ENCODE results near the gene ZBTB7C. TPM values are rescaled to one million over a fixed set of nuclear protein-coding genes. Genes with fewer than 3 reads are reported as not detected.

ZBTB7C gene
- polyA plus RNA-seq, 4 donors: 13.1 to 41.1 (median 17.4) TPM

GRCh38 chr18:48328473-48329210, 80.5 kb downstream of the ZBTB7C start:
- DNase-seq (ENCODE audit: low read depth in 4 of 4, low spot score in 3 of 4): no peak

- no peak for DNase-seq (ENCODE audit: low read depth in 4 of 4, low spot score in 3 of 4)
These were observed 82.1 kb downstream of the ZBTB7C start for GRCh38 chr18:48326901-48327675.

DNA sequence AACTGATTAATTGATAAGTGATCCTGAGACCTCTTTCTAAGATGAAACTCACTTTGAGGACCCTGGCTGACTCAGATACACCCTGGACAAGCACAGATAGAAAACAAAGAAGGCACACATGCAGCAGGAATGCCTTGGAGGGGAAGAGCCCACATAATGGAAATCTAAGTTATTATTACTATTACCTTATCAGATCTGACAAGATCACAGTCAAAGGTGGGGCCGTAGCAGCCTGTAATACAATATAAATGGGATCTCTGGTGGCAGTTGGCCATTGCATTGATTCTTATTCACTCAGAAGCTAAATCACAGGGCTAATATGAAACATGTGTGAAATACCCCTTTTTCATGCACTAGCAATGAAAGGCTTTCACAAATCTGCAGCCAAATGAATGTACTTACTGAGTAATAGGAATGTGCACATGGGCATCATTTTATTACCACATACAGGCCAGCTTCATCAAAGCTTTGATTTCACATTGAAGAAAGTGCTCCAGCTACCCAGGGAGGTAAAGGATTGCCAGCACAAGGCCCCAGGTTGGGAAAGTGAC, 84.0 kb downstream of the ZBTB7C start:
- DNase-seq (ENCODE audit: low read depth in 4 of 4, low spot score in 3 of 4): no peak

GRCh38 chr18:48324651-48325050, 84.5 kb downstream of the ZBTB7C start:
- DNase-seq (ENCODE audit: low read depth in 4 of 4, low spot score in 3 of 4): no peak

DNA sequence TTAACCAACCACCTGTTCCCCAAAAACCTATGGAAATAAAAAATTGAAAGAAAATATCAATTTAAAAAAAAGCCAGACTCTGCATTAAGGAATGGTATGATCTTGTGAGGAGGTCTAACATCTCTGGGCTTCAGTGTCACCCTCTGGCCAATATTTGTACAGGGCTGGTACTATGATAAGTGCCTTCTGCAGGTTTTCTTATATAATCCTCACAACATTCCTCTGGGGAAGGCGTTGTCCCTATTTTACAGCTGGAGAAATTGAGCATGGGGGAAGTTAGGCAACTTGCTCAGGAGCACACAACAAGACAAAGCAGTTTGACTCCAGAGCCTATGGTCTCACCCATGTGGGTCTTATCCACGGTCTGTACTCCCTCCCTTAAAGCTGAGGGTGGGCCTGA, 86.0 kb downstream of the ZBTB7C start:
- DNase-seq (ENCODE audit: low read depth in 4 of 4, low spot score in 3 of 4): no peak

DNA sequence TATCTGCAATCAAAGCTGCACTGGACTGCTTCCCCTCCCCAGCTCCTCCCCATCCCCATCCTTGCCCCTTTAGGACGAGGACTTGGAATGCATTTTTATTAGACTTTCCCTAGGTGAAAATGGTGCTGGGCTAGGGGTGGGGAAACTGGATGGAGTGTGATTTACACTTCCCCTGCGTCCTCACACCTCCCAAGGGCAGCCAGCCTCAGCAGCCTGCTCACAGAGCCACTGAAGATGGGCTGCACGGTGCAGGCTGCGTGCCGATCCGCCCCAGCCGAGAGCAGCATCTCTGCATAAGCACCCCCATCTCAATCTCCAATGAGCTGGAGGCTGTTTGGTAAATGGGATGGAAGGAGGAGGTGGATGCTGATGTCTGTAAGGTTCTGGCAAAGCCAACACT, 87.6 kb downstream of the ZBTB7C start:
- DNase-seq (ENCODE audit: low read depth in 4 of 4, low spot score in 3 of 4): no peak

GRCh38 chr18:48321121-48321520, 88.1 kb downstream of the ZBTB7C start:
- no peak for DNase-seq (ENCODE audit: low read depth in 4 of 4, low spot score in 3 of 4)

DNA sequence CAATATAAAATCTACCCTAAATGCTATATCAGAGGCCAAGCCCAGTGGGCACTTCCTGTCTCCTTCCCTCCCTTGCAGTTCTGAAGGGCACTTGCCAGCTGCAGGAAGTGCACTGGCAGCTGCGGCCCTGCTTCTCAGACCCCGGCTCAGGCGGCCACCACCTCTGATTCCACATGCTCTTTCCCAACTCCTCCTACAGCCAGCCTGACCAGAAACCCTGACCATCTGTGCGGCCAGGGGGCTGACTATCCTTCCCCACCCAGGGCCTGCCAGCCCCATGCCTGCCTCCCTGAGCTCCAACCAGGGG, 88.6 kb downstream of the ZBTB7C start:
- DNase-seq (ENCODE audit: low read depth in 4 of 4, low spot score in 3 of 4): no peak

DNA sequence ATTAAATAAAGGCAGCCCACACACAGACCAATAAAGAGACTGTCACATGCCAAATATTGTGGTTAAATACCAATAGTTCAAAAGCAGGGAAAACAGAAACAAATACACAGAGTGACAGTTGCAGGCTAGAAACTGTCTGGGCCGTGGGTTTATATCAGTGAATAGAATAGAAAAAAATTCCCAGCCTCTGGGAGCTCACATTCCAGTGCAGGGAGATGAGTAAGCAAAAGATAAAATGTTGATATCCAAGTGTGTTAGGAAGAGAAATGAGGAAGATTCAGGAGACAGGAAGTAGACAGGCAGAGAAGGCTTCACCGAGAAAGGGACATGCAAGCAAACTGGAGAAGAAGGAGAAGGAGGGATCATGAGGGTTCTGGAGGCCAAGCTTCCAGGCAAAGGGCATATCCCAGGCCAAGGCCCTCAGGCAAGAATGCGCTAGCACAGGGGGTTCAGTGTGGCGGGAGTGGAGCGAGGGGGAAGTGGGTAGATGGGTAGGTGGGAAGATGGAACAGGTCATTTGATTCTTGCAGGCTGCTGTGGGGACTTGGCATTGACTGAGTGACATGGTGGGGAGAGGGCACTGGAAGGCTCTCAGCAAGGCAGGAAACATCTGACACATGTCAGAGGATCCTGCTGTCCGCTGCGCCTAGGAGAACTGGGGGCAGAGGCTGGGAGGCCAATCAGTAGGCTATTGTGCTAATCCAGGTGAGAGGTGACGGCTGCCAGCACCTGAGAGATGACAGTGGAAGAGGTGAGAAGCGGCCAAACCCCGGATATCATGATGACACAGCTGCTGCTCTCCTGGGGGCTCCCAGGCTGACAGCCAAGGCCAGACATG, 89.2 kb downstream of the ZBTB7C start:
- no peak for DNase-seq (ENCODE audit: low read depth in 4 of 4, low spot score in 3 of 4)

- DNase-seq (ENCODE audit: low read depth in 4 of 4, low spot score in 3 of 4): no peak
These were observed 90.7 kb downstream of the ZBTB7C start for GRCh38 chr18:48318436-48318835.

GRCh38 chr18:48317781-48318381, 91.3 kb downstream of the ZBTB7C start:
- no peak for DNase-seq (ENCODE audit: low read depth in 4 of 4, low spot score in 3 of 4)

DNA sequence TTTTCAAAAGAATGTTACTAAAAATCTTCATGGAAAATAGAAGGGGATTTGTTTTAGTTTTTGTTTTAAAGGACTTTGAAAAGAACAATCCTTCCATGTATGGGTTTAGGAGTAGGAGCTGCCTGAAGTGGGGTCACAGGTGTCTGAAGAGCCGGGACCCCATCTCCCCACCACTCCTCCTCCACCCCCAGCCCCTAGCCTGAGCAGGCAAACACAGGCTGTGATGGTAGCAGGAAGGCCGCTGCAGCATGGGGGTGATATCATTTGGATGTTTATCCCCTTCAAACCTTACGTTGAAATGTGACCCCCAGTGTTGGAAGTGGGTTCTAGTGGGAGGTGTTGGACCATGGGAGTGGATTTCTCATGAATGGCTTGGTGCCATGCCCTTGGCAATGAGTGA, 93.0 kb downstream of the ZBTB7C start:
- no peak for DNase-seq (ENCODE audit: low read depth in 4 of 4, low spot score in 3 of 4)

DNA sequence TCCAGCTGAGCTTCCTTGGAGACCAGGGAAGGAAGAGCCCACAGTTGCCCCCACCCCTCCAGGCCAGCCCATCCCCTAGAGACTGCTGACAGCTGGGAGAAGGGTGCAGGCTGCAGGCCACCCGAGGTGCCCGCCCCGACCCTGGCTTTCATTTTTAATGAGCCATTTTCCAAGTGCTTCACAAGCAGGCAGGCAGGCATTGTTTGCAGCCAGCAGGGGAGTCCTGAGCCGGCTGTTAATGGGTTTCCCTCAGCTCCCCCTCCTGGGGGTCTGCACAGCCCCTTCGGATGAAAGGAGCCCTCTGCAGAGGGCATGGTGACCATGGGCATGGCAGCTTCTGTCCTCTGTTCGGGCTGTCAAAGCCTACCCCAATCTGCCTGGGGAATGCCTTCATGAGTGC, 94.5 kb downstream of the ZBTB7C start:
- no peak for DNase-seq (ENCODE audit: low read depth in 4 of 4, low spot score in 3 of 4)

GRCh38 chr18:48313792-48314191, 95.4 kb downstream of the ZBTB7C start:
- no peak for DNase-seq (ENCODE audit: low read depth in 4 of 4, low spot score in 3 of 4)

- DNase-seq (ENCODE audit: low read depth in 4 of 4, low spot score in 3 of 4): no peak
These were observed 97.1 kb downstream of the ZBTB7C start for GRCh38 chr18:48312066-48312465.

DNA sequence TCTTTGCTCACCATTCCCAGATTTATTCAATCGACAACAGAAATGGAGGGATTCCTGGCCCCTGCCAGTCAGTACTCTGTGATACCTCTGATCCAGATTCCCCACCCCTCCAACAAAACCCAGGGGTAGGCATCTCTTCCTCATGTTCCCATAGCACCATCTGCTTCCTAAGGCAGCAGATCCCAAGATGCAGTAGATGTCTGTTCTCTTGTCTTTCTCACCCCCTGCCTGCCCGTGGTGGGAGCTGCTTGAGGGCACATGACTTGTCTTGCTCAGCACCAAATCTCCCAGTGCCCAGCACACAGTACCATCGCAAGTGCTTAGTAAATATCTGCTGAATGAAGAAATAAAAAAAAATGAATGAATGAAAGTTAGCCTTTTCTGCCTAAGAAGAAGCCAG, 98.2 kb downstream of the ZBTB7C start:
- no peak for DNase-seq (ENCODE audit: low read depth in 4 of 4, low spot score in 3 of 4)

DNA sequence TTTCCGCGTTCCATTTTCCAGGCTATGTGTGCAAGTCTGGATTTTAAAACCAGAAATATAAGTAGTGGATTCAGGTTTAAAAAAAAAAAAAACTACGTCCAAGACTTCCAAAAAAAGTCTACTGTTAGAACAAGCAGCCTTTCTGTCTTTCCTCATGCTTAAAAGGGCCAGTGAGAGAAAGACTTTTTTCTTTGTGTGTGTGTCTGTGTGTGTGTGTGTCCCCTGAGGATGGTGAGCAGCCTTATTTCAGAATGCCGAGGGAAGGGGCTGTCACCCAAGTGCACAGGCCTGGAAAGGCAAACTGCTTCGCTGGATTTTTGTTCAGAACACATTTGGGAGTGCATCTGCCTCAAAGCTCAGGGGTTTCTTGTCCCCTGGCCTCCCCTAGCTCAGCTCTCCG, 98.8 kb downstream of the ZBTB7C start:
- no peak for DNase-seq (ENCODE audit: low read depth in 4 of 4, low spot score in 3 of 4)

DNA sequence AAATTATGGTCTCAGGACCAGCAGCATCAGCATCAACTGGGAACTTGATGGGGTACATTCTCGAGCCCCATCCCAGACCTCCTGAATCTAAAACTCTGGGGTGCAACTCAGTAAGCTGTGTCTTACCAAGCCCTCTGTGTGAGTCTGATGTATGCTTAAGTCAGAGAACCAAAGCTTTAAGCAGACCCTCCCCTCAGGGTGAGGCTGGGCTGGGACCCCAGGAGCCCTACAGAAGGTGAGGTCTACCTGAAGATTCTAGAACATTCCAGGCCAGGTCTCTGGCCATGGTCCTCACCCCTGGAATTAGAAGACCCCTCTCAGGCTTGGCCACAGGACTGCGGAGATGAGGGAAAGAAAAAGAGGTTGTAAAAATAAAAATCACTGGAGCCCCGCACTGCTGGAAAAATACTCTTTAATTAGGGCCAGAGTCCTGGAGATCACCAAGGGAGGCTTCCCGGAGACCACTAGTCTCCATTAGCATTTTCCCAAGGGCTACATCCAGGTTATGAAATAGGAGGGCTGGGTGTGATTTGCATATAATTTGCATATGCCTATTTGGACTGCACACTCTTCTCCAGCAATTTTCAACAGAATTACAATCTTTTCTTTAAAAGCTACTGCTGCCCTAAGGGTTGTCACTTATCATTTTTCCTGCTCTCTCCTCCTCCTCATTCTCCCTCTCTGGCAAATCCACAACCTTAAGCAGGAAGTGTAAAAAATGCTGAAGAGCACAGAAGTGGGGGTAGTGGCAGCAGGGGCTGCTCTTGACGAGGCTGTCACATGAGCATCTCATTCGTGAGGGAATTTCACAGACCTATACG, 100.2 kb downstream of the ZBTB7C start:
- DNase-seq (ENCODE audit: low read depth in 4 of 4, low spot score in 3 of 4): no peak

GRCh38 chr18:48308027-48308635, 101.1 kb downstream of the ZBTB7C start:
- DNase-seq (ENCODE audit: low read depth in 4 of 4, low spot score in 3 of 4): no peak

DNA sequence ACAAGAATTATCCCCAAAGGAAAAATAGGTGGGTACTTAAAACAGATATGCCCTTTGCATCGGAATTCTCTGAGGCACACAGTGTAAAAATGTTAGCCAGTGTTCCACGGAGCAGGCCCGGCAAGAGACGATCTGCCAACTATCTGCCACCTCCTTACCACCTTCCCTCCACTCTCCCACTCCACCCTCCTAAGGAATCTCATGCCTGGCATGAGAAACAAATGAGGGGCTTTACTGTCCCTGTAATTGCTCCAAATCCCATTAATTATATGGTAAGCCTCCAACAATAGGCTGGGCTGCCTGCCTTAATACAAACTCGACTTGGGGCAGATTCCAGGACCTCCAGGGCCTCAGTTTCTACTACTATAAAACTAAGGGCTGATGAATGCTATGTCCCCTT, 102.3 kb downstream of the ZBTB7C start:
- DNase-seq (ENCODE audit: low read depth in 4 of 4, low spot score in 3 of 4): no peak
